Activated CD4-positive, CD25-positive, alpha-beta regulatory T cell treated with anti-CD3 and anti-CD28 coated beads, Interleukin-2, amount 50 U/mL, for 16 hours (primary cell): ENCODE data around the gene PHOX2A.
"Not testable (repeated sequence)": the region's sequence is repeated elsewhere in the genome, so short reads cannot be mapped to it uniquely, and the experiment has no call there.

Experiments used
- DNase-seq: peaks from one replicate; pipeline ENCODE4 v3.0.0-alpha.2; 2020; ENCODE audit warnings: low read depth, low spot score

PHOX2A gene

GRCh38 chr11:72244060-72244360, at the start of gene PHOX2A:
Gene PHOX2A (minus strand): TSS chr11:72244176. CDS start chr11:72244004, 172 bp downstream.
- DNase-seq: no peak

DNA sequence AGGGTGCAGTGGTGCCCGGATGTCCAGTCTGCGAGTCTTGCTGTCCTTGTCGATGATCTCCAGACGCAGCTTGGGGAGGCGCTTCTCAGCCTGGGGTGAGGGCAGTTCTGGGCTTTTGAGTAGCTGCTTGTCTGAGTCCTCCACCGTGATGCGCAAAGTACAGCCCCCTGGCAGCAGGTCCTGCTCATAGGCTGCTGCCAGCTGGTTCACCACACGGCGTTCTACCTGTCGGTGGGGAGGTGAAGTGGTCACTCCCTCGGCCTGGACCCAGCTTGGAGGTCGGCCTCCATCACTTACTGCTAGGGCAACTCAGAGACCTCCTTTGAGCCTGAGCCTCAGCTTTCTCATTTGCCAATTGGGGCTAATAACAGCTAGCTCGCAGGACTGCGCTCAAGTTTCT, 49.4 kb upstream of the PHOX2A start:
- no peak for DNase-seq

GRCh38 chr11:72292106-72292785, 48.3 kb upstream of the PHOX2A start:
- no peak for DNase-seq

DNA sequence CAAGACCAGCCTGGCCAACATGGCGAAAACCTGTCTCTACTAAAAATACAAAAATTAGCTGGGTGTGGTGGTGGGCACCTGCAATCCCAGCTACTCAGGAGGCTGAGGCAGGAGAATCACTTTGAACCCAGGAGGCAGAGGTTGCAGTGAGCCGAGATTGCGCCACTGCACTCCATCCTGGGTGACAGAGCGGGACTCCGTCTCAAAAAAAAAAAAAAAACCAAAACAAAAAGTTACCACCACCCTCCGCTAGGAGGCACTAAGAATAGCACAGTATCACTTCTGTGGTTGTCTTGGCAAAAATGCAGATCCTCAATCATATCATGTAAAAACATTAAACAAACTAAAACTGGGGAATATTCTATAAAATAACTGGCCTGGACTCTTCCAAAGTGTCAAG, 46.8 kb upstream of the PHOX2A start:
- DNase-seq: not testable (repeated sequence)

GRCh38 chr11:72287293-72287692, 43.3 kb upstream of the PHOX2A start:
- no peak for DNase-seq

DNA sequence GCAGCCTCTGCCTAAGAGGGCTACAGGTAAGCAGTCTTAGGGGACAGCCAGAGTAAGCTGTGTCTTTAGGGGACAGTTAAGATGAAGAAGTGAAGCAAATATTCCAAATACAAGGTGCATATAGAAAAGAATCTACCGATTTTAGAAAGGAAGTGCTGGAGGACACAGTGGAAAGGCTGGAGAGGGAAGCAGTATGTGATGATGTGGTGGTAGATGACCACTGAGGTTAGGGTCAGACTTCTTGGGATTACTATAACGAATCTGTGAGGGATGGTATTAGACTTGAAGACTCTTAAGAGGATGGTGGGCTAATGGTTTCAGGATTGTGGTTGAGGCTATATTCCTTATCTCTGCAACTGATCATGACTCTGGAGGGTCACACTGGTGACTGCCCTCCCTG, 40.0 kb upstream of the PHOX2A start:
- DNase-seq: no peak

GRCh38 chr11:72280726-72281315, 36.8 kb upstream of the PHOX2A start:
- DNase-seq: no peak

- DNase-seq: no peak
These were observed 36.1 kb upstream of the PHOX2A start for GRCh38 chr11:72280037-72280436.

DNA sequence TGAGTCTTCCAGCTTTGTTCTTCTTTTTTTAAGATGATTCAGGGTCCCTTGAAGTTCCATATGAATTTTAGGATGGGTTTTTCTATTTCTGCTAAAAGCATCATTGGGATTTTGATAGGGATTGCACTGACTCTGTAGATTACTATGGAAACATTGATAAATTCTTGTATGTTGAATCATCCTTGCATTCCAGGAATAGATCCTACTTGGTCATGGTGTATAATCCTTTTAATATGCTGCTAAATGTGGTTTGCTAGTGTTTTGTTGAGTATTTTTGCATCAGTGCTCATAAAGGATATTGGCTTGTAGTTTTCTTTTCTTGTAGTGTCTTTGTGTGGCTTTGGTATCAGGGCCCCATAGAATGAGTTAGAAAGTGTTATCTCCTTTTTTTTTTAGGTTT, 34.9 kb upstream of the PHOX2A start:
- DNase-seq: no peak

DNA sequence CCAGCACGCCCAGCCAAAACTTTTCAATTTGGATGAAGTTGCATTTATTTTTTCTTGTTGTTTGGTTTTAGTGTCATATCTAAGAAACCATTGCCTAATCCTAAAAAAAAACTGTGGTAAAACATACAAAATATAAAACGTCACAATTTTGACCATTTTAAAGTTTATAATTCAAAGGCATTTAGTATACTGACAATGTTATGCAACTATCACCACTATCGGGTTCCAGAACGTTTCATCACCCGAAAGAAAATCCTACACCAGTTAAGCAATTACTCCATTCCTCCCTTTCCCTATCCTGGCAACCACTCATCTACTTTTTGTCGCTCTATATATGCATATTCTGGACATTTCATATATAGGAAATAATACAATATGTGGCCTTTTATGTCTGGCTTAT, 30.5 kb upstream of the PHOX2A start:
- DNase-seq: no peak

DNA sequence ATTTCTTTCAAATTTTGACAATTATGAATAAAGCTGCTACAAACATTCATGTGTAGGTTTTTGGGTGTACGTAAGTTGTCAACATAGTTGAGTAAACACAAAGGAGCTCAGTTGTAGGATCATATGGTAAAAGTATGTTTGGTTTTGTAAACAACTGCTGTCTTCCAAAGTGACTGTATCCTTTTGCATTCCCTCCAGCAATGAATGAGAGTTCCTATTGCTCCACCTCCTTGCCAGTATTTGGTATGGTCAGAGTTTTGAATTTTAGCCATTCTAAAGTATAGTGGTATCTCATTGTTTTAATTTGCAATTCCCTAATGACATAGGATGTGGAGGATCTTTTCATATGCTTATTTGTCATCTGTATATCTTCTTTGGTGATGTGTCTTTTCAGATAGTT, 28.0 kb upstream of the PHOX2A start:
- no peak for DNase-seq

- DNase-seq: no peak
These were observed 24.1 kb upstream of the PHOX2A start for GRCh38 chr11:72267956-72268617.

GRCh38 chr11:72266960-72267359, 23.0 kb upstream of the PHOX2A start:
- not testable (repeated sequence) for DNase-seq

DNA sequence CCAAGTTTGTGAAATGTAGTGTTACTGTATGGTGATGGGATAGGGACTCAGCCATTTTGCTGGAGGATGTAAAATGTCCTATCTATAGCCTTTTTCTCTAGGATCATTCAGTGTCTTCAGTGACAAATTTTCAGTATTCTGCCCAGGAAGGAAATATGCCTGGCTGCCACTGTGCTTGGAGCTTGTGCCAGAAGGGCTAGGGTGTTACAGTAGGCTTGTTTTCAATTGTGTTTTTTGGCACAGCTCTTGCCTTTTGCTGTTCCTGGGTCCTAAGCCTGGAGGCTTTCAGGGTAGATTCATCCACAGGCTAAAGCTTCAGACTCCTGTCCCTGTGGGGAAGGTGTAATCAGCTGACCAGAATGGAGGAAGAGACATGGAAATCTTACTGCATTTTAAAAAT, 22.0 kb upstream of the PHOX2A start:
- no peak for DNase-seq

- no peak for DNase-seq
These were observed 19.4 kb upstream of the PHOX2A start for GRCh38 chr11:72263361-72263760.

GRCh38 chr11:72260574-72260973, 16.6 kb upstream of the PHOX2A start:
- DNase-seq: no peak

DNA sequence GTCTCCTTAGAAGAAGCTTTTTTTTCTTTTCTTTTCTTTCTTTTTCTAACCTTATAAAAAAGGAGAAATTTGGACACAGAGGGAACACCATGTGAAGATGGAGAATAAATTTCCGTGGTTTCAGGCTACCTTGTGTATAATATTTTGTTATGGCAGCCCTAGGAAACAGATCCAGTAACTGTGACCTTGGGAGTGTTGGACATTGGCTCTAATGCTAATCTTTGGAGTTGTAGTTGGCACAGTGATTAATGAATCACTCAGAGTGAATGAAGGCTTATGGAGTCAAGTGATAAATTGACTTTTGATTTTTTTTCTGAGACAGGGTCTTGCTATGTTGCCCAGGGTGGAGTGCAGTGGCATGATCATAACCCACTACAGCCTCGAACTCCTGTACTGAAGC, 15.5 kb upstream of the PHOX2A start:
- DNase-seq: no peak

DNA sequence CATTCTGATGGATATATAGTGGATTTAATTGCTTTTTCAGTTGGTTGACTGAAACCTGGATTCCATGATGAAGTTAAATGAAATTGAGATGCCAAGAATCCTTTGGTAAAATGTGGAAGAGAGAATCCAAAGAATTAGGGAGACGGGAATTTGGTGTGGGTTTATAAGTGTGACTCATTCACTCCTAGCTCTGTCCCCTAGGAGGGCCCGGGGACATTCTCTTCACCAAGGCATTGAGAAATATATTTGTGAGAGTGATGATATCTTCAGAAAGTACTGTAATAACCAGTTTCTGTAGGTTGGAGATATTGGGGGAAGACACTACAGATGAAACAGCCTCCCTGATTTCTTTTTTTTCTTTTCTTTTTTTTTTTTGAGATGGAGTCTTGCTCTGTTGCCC, 13.6 kb upstream of the PHOX2A start:
- no peak for DNase-seq

DNA sequence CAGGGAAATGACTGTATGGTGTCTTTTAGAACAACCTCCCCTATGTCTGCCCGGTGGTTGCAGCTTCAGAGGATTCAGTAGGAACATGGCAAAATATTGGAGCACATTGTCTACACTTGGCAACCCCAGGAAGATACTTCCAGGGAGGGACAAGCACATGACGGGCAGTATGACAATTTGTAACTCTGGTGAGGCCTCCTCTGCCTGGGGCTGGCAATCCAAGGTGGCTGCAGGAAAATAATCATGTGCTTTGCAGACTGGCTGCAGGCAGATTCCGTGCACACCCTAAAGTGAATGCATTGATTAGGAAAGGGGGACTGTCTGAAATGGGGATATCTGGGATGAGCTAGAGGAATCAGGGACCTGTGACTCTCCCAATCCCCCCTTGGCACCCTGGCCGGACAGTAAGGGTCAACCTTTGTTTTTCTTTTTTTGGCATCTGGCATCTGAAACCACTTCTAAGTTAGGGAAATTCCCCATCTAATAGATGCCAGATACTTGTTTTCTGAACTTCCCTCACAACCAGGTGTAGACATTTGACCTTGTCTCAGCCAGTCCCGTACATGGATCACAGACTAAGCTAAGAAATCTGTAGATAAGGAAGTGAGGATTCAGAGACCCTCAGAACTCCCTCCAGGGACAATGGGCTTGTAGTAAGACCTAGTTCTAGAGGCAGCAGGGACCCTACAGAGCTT, 10.5 kb upstream of the PHOX2A start:
- no peak for DNase-seq

DNA sequence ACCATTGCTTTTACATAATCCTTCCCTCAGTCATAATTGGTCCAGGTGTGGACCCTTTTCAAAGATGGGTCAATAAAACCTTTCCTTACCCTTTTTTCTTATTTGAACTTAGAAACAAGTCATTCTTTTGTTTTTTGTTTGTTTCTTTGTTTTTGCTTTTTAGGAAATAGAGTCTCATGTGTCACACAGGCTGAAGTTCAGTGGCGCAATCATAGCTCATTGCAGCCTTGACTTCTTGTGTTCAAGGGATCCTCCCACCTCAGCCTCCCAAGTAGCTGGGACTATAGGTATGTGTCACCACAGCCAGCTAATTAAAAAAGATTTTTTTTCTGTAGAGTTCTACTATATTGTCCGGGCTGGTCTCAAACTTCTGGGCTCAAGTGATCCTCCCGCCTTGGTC, 9.4 kb upstream of the PHOX2A start:
- DNase-seq: no peak

GRCh38 chr11:72251614-72252013, 7.6 kb upstream of the PHOX2A start:
- no peak for DNase-seq

GRCh38 chr11:72250661-72251464, 6.9 kb upstream of the PHOX2A start:
- DNase-seq: no peak
